H7 (cell line): ENCODE results near the gene PRKCB. TPM values are rescaled to one million over a fixed set of nuclear protein-coding genes. Genes with fewer than 3 reads are reported as not detected.

Source experiments
- DNase-seq: peaks from one replicate; pipeline ENCODE4 v3.0.0; 2012
- H3K27me3 ChIP-seq: 2 replicates; pipeline ENCODE4 v1.6.0; 2011; ENCODE audit warnings: mild to moderate bottlenecking, low read length; ENCODE audit not compliant: control insufficient read depth, insufficient read depth
- H3K36me3 ChIP-seq: replicated peaks from 2 replicates; pipeline ENCODE4 v1.5.1; 2011; ENCODE audit warnings: low read length; ENCODE audit not compliant: control insufficient read depth, insufficient read depth
- H3K4me3 ChIP-seq: 2 replicates; pipeline ENCODE4 v1.5.1; 2011; ENCODE audit warnings: low read depth, mild to moderate bottlenecking, control low read depth, low read length, moderate library complexity; ENCODE audit not compliant: insufficient read depth
- total RNA-seq: library from RNA; depleted of rRNA; stranded (reverse); fragments of >200 nt; shearing (Covaris generic); gene quantifications from 2 replicates; pipeline ENCODE4 v1.2.3, GENCODE V29; 2014

The PRKCB gene
- total RNA-seq, 1 experiment from 2014 or later, result 0.80 TPM

GRCh38 chr16:23826528-23827045 is 9.2 kb upstream of the PRKCB start:
- Histone ChIP-seq H3K27me3 (no peaks in the 10 kb centered on the region; the same call in 1 of the 2 replicates), H3K36me3 (no peaks in the 10 kb centered on the region), H3K4me3 (no peak overlapping the region)
- no peak for DNase-seq

GRCh38 chr16:23827057-23827456 is 8.7 kb upstream of the PRKCB start:
- Histone ChIP-seq H3K4me3 (no peak overlapping the region), H3K27me3 (no peaks in the 10 kb centered on the region; the same call in 1 of the 2 replicates), H3K36me3 (no peaks in the 10 kb centered on the region)
- no peak for DNase-seq

- Histone ChIP-seq H3K27me3 (peaks cover 12% of the 10 kb centered on the region; the same call in 1 of the 2 replicates), H3K4me3 (no peak overlapping the region), H3K36me3 (no peaks in the 10 kb centered on the region)
- DNase-seq, result no peak
These were observed 6.3 kb upstream of the PRKCB start for GRCh38 chr16:23829454-23829853.

- peaks cover 20% of the 10 kb centered on the region for H3K27me3 ChIP-seq
- H3K4me3 ChIP-seq, result no peak overlapping the region
- no peaks in the 10 kb centered on the region for H3K36me3 ChIP-seq
- DNase-seq, result no peak
These were observed 5.5 kb upstream of the PRKCB start for GRCh38 chr16:23830276-23830675.

GRCh38 chr16:23832882-23833281 is 2.9 kb upstream of the PRKCB start:
- no peak for DNase-seq
- H3K4me3 ChIP-seq, result no peak overlapping the region
- no peaks in the 10 kb centered on the region for H3K36me3 ChIP-seq
- H3K27me3 ChIP-seq, result peaks cover 42% of the 10 kb centered on the region

GRCh38 chr16:23833504-23833903 is 2.3 kb upstream of the PRKCB start:
- Histone ChIP-seq H3K27me3 (peaks cover 47% of the 10 kb centered on the region), H3K4me3 (no peak overlapping the region), H3K36me3 (no peaks in the 10 kb centered on the region)
- DNase-seq, result no peak

- DNase-seq, result no peak
- H3K27me3 ChIP-seq, result peaks cover 51% of the 10 kb centered on the region
- no peak overlapping the region for H3K4me3 ChIP-seq
- no peaks in the 10 kb centered on the region for H3K36me3 ChIP-seq
These were observed 1.7 kb upstream of the PRKCB start for GRCh38 chr16:23833960-23834685.

- peak overlapping the region; percentile 59 for H3K4me3 ChIP-seq
- DNase-seq, result no peak
- H3K27me3 ChIP-seq, result peaks cover 62% of the 10 kb centered on the region
- no peaks in the 10 kb centered on the region for H3K36me3 ChIP-seq
These were observed 258 bp downstream of the PRKCB start for GRCh38 chr16:23836078-23836403.

GRCh38 chr16:23836404-23837311 is 875 bp downstream of the PRKCB start:
- Histone ChIP-seq H3K4me3 (peak overlapping the region; percentile 59), H3K27me3 (peaks cover 62% of the 10 kb centered on the region), H3K36me3 (no peaks in the 10 kb centered on the region)
- DNase-seq, result peak; percentile 82

GRCh38 chr16:23837553-23838308 is 1.9 kb downstream of the PRKCB start:
- no peaks in the 10 kb centered on the region for H3K36me3 ChIP-seq
- DNase-seq, result peak; percentile 22
- no peak overlapping the region for H3K4me3 ChIP-seq
- H3K27me3 ChIP-seq, result peaks cover 60% of the 10 kb centered on the region

GRCh38 chr16:23838485-23839142 is 2.8 kb downstream of the PRKCB start:
- no peaks in the 10 kb centered on the region for H3K36me3 ChIP-seq
- no peak for DNase-seq
- no peak overlapping the region for H3K4me3 ChIP-seq
- peaks cover 56% of the 10 kb centered on the region for H3K27me3 ChIP-seq

- no peak for DNase-seq
- H3K36me3 ChIP-seq, result no peaks in the 10 kb centered on the region
- no peak overlapping the region for H3K4me3 ChIP-seq
- peaks cover 42% of the 10 kb centered on the region for H3K27me3 ChIP-seq
These were observed 4.5 kb downstream of the PRKCB start for GRCh38 chr16:23840310-23840709.

- H3K4me3 ChIP-seq, result no peak overlapping the region
- no peak for DNase-seq
- H3K27me3 ChIP-seq, result peaks cover 27% of the 10 kb centered on the region
These were observed 6.4 kb downstream of the PRKCB start for GRCh38 chr16:23842137-23842600.

GRCh38 chr16:23843143-23843542 is 7.4 kb downstream of the PRKCB start:
- no peak overlapping the region for H3K4me3 ChIP-seq
- no peak for DNase-seq
- H3K27me3 ChIP-seq, result peaks cover 21% of the 10 kb centered on the region
- no peaks in the 10 kb centered on the region for H3K36me3 ChIP-seq

More at GRCh38 chr16:23842137-23842600, 6.4 kb downstream of the PRKCB start:
- H3K36me3 ChIP-seq, result no peaks in the 10 kb centered on the region
